BLaER1 treated with 17β-estradiol and CSF1 and Interleukin-3, amounts not matched to agents 10 nM and 100 nM (cell line): Measurements from ENCODE around the gene JADE2.

Experiments used
- H3K27ac ChIP-seq, 11 experiments: shearing (Covaris generic); formaldehyde crosslinking; 2 replicates each; pipeline ENCODE4 v1.8.1; 2022
- H3K27me3 ChIP-seq, 11 experiments: shearing (Covaris generic); formaldehyde crosslinking; 2 replicates each; pipeline ENCODE4 v1.8.1; 2022
- H3K36me3 ChIP-seq, 11 experiments: shearing (Covaris generic); formaldehyde crosslinking; 2 replicates each; pipeline ENCODE4 v1.8.1; 2022
- H3K4me1 ChIP-seq, 10 experiments: shearing (Covaris generic); formaldehyde crosslinking; 2 replicates each; pipeline ENCODE4 v1.8.1; 2022
- H3K4me2 ChIP-seq, 11 experiments: shearing (Covaris generic); formaldehyde crosslinking; 2 replicates each; pipeline ENCODE4 v1.8.1; 2022
- H3K4me3 ChIP-seq, 10 experiments: shearing (Covaris generic); formaldehyde crosslinking; 2 replicates each; pipeline ENCODE4 v1.8.1; 2022
- H3K9ac ChIP-seq, 11 experiments: shearing (Covaris generic); formaldehyde crosslinking; 2 replicates each; pipeline ENCODE4 v1.8.1; 2022
- H3K9me3 ChIP-seq, 11 experiments: shearing (Covaris generic); formaldehyde crosslinking; replicated peaks in 1 of 11; 2 replicates each; pipeline ENCODE4 v1.8.1; 2022
- H4K20me1 ChIP-seq, 11 experiments: shearing (Covaris generic); formaldehyde crosslinking; 2 replicates each; pipeline ENCODE4 v1.8.1; 2022
- Cebpa-rat ChIP-seq, 11 experiments: shearing (Covaris generic); IDR thresholded peaks; 2 replicates each; pipeline ENCODE4 v1.8.1; 2022

The JADE2 gene

DNA sequence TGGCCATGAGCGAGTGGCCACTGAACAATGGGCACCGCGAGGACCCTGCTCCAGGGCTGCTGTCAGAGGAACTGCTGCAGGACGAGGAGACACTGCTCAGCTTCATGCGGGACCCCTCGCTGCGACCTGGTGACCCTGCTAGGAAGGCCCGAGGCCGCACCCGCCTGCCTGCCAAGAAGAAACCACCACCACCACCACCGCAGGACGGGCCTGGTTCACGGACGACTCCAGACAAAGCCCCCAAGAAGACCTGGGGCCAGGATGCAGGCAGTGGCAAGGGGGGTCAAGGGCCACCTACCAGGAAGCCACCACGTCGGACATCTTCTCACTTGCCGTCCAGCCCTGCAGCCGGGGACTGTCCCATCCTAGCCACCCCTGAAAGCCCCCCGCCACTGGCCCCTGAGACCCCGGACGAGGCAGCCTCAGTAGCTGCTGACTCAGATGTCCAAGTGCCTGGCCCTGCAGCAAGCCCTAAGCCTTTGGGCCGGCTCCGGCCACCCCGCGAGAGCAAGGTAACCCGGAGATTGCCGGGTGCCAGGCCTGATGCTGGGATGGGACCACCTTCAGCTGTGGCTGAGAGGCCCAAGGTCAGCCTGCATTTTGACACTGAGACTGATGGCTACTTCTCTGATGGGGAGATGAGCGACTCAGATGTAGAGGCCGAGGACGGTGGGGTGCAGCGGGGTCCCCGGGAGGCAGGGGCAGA, 53.3 kb downstream of the JADE2 start:
- no peak overlapping the region for H3K4me2 ChIP-seq
- peaks cover 10 to 90% (median 31%) of the 10 kb centered on the region in 11 experiments; a peak in 17 of 22 replicates for H4K20me1 ChIP-seq
- H3K27me3 ChIP-seq, result no peaks in the 10 kb centered on the region
- no peak overlapping the region for H3K27ac ChIP-seq
- H3K4me1 ChIP-seq, result peaks cover 0 to 25% (median 6%) of the 10 kb centered on the region in 10 experiments; a peak in 13 of 20 replicates
- peak overlapping the region in 3 of 11 experiments; percentile 19 to 38 (median 30); a peak in 4 of 22 replicates for H3K9ac ChIP-seq
- no peak overlapping the region for H3K4me3 ChIP-seq
- H3K9me3 ChIP-seq, result no peaks in the 10 kb centered on the region
- no peak for TF ChIP-seq Cebpa-rat (IDR thresholded peaks at IDR 0.05)
- H3K36me3 ChIP-seq, result peaks cover 59 to 76% (median 70%) of the 10 kb centered on the region in 11 experiments

DNA sequence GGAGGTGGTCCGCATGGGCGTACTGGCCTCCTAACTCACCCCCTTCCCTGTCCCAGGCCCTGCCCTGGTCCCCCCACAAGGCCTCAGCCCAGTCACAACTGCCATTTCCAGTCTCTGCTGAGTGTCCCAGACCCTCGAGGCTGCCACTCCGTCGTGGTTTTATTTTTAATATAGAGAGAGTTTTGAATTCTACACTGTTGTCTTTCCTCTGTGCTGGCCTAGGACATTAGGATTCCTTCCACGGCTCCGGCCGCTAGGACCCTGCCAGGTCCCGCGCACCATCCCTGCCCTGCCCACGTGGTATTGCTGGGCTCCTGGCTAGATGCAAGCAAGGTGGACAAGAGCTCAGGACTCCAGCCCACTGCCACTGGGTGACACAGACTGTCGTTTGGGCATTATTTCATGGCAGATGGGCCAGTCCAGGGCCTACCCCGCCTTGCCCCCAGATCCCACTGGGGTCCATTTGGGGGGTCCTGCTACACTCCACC, 53.9 kb downstream of the JADE2 start:
- H3K4me2 ChIP-seq, result no peak overlapping the region
- H3K27me3 ChIP-seq, result no peaks in the 10 kb centered on the region
- no peak for TF ChIP-seq Cebpa-rat (IDR thresholded peaks at IDR 0.05)
- H3K4me3 ChIP-seq, result no peak overlapping the region
- no peak overlapping the region for H3K27ac ChIP-seq
- H3K36me3 ChIP-seq, result peaks cover 53 to 70% (median 64%) of the 10 kb centered on the region in 11 experiments
- H3K4me1 ChIP-seq, result peaks cover 0 to 25% (median 6%) of the 10 kb centered on the region in 10 experiments; a peak in 13 of 20 replicates
- no peaks in the 10 kb centered on the region for H3K9me3 ChIP-seq
- H4K20me1 ChIP-seq, result peaks cover 10 to 84% (median 30%) of the 10 kb centered on the region in 11 experiments; a peak in 17 of 22 replicates
- H3K9ac ChIP-seq, result peak overlapping the region in 5 of 11 experiments; percentile 8 to 44 (median 30); a peak in 6 of 22 replicates

DNA sequence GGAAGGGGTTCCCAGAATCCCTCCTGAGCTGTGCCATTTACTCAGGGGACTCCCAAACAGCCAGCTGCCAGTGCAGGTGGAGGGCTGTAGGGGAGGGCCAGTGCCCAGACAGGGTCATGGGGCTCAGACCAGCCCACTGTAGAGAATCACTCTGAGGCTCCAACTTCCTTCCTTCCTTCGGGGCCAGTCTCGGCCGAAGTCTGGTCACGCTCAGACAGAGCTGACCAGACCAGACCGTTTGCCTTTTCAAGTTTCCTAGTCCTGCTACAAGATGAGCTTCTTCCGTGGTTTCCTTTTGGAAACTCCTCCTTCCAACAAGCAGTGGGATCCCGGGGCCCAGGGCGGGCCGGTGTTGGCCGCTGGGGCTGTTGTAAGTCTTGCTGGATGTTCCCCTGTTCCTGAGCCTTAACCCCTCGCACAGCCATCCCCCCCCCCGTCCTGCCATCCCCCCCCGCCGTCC, 54.6 kb downstream of the JADE2 start:
- Histone ChIP-seq H3K4me1 (peaks cover 0 to 25% (median 6%) of the 10 kb centered on the region in 10 experiments; a peak in 13 of 20 replicates), H3K9me3 (no peaks in the 10 kb centered on the region), H3K36me3 (peaks cover 46 to 63% (median 57%) of the 10 kb centered on the region in 11 experiments), H3K27me3 (no peaks in the 10 kb centered on the region), H3K4me2 (no peak overlapping the region), H3K9ac (peak overlapping the region in 3 of 11 experiments; percentile 8 to 38 (median 30); a peak in 5 of 22 replicates), H3K4me3 (no peak overlapping the region), H4K20me1 (peaks cover 10 to 77% (median 23%) of the 10 kb centered on the region in 11 experiments; a peak in 17 of 22 replicates), H3K27ac (no peak overlapping the region)
- TF ChIP-seq Cebpa-rat (IDR thresholded peaks at IDR 0.05), result no peak

- Histone ChIP-seq H3K27me3 (no peaks in the 10 kb centered on the region), H3K9me3 (no peaks in the 10 kb centered on the region), H3K9ac (peak overlapping the region in 2 of 11 experiments; percentile 9 to 28; a peak in 1 of 22 replicates), H3K36me3 (peaks cover 32 to 50% (median 43%) of the 10 kb centered on the region in 11 experiments), H4K20me1 (peaks cover 10 to 63% (median 15%) of the 10 kb centered on the region in 11 experiments; a peak in 16 of 22 replicates), H3K4me2 (no peak overlapping the region), H3K27ac (no peak overlapping the region), H3K4me3 (no peak overlapping the region), H3K4me1 (peaks cover 0 to 22% (median 6%) of the 10 kb centered on the region in 10 experiments; a peak in 13 of 20 replicates)
- no peak for TF ChIP-seq Cebpa-rat (IDR thresholded peaks at IDR 0.05)
Measured at GRCh38 chr5:134581241-134581981, 55.9 kb downstream of the JADE2 start.

- Histone ChIP-seq H3K27ac (no peak overlapping the region), H3K9ac (no peak overlapping the region), H3K4me1 (peaks cover 0 to 13% (median 4%) of the 10 kb centered on the region in 10 experiments; a peak in 11 of 20 replicates), H3K4me3 (no peak overlapping the region), H3K27me3 (no peaks in the 10 kb centered on the region), H3K36me3 (peaks cover 23 to 41% (median 34%) of the 10 kb centered on the region in 11 experiments), H3K9me3 (no peaks in the 10 kb centered on the region), H4K20me1 (peaks cover 3 to 55% (median 7%) of the 10 kb centered on the region in 11 experiments; a peak in 14 of 22 replicates), H3K4me2 (no peak overlapping the region)
- no peak for TF ChIP-seq Cebpa-rat (IDR thresholded peaks at IDR 0.05)
Measured at GRCh38 chr5:134582281-134582680, 56.8 kb downstream of the JADE2 start.

- Histone ChIP-seq H3K36me3 (peaks cover 20 to 37% (median 32%) of the 10 kb centered on the region in 11 experiments), H3K27me3 (no peaks in the 10 kb centered on the region), H4K20me1 (peaks cover 0 to 48% (median 3%) of the 10 kb centered on the region in 11 experiments; a peak in 7 of 22 replicates), H3K4me2 (no peak overlapping the region), H3K9me3 (no peaks in the 10 kb centered on the region), H3K4me3 (no peak overlapping the region), H3K4me1 (peaks cover 0 to 8% (median 0%) of the 10 kb centered on the region in 10 experiments; a peak in 6 of 20 replicates), H3K9ac (no peak overlapping the region), H3K27ac (no peak overlapping the region)
- no peak for TF ChIP-seq Cebpa-rat (IDR thresholded peaks at IDR 0.05)
Measured at GRCh38 chr5:134582941-134583340, 57.5 kb downstream of the JADE2 start.

- Histone ChIP-seq H3K27ac (no peak overlapping the region), H3K4me1 (peaks cover 0 to 8% (median 0%) of the 10 kb centered on the region in 10 experiments; a peak in 6 of 20 replicates), H3K4me2 (no peak overlapping the region), H3K4me3 (no peak overlapping the region), H3K9ac (no peak overlapping the region), H3K9me3 (no peaks in the 10 kb centered on the region), H4K20me1 (peaks cover 0 to 40% (median 3%) of the 10 kb centered on the region in 11 experiments; a peak in 7 of 22 replicates), H3K36me3 (peaks cover 13 to 29% (median 25%) of the 10 kb centered on the region in 11 experiments), H3K27me3 (no peaks in the 10 kb centered on the region)
- TF ChIP-seq Cebpa-rat (IDR thresholded peaks at IDR 0.05), result no peak
Measured at GRCh38 chr5:134583766-134584165, 58.3 kb downstream of the JADE2 start.

DNA sequence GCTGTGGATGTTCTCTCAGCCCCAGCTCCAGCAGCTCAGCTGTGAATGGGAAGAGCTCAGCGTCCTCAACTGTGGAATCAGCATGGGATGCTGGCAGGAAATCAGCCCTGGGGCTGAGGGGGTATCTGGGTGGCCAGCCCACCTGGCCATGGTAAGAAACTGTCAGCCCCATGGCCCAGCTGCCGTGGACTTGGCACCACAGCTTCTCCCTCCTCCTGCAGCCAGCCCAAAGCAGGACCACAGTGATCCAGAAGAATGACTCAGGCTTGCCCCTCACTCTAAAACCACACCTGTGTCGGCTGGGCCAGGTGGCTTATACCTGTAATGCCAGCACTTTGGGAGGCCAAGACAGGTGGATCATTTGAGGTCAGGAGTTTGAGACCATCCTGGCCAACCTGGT, 59.2 kb downstream of the JADE2 start:
- H3K36me3 ChIP-seq, result peaks cover 4 to 20% (median 16%) of the 10 kb centered on the region in 11 experiments; a peak in 21 of 22 replicates
- no peak overlapping the region for H3K4me2 ChIP-seq
- H3K9me3 ChIP-seq, result no peaks in the 10 kb centered on the region
- no peak overlapping the region for H3K27ac ChIP-seq
- H4K20me1 ChIP-seq, result peaks cover 0 to 31% (median 3%) of the 10 kb centered on the region in 11 experiments; a peak in 7 of 22 replicates
- no peak for TF ChIP-seq Cebpa-rat (IDR thresholded peaks at IDR 0.05)
- no peak overlapping the region for H3K4me3 ChIP-seq
- no peaks in the 10 kb centered on the region for H3K27me3 ChIP-seq
- no peak overlapping the region for H3K9ac ChIP-seq
- peaks cover 0 to 5% (median 0%) of the 10 kb centered on the region in 10 experiments; a peak in 6 of 20 replicates for H3K4me1 ChIP-seq
